Urinary bladder (tissue), 4 donors: ENCODE results near the gene ZC3H13. TPM values are rescaled to one million over a fixed set of nuclear protein-coding genes. Genes with fewer than 3 reads are reported as not detected.

Source experiments
- DNase-seq: peaks from one replicate; pipeline ENCODE4 v3.0.0-alpha.2; 2015; ENCODE audit errors: extremely low spot score
- H3K27ac ChIP-seq: one replicate; pipeline ENCODE4 v1.5.1; 2013; ENCODE audit warnings: low read depth, mild to moderate bottlenecking, moderate library complexity
- H3K36me3 ChIP-seq: one replicate; pipeline ENCODE4 v1.6.1; 2013; ENCODE audit warnings: mild to moderate bottlenecking, moderate library complexity; ENCODE audit not compliant: insufficient read depth
- H3K4me1 ChIP-seq: one replicate; pipeline ENCODE4 v1.6.1; 2013; ENCODE audit warnings: mild to moderate bottlenecking, moderate library complexity; ENCODE audit not compliant: insufficient read depth
- H3K4me3 ChIP-seq: one replicate; pipeline ENCODE4 v1.5.1; 2013; ENCODE audit warnings: low read depth, low read length
- WGBS: extraction: QIAGEN DNeasy Blood & Tissue Kit; methylation state at CpG from one replicate; pipeline ENCODE4 v1.1.7; 2013; 5-methylcytosine and 5-hydroxymethylcytosine counted together
- polyA plus RNA-seq: library from polyadenylated mRNA; stranded (reverse); fragments of 200-250 nt; gene quantifications from one replicate; pipeline ENCODE4 v1.2.3, GENCODE V29; 2013
- total RNA-seq: library from RNA; depleted of rRNA; stranded (reverse); fragments of >200 nt; gene quantifications from one replicate; pipeline ENCODE4 v1.2.3, GENCODE V29; 2014
- donor health status: healthy with polysubstance abuse.
- donor health status: healthy.

ZC3H13 gene
- total and polyA plus RNA-seq, 2 donors = 24.1 to 47.3 TPM

- Histone ChIP-seq H3K27ac (no peak overlapping the region), H3K36me3 (no peaks in the 10 kb centered on the region), H3K4me1 (no peaks in the 10 kb centered on the region), H3K4me3 (no peak overlapping the region)
- DNase-seq = no peak
- WGBS = 73% methylated on average over 18 of the region's 18 CpGs
Observed at GRCh38 chr13:45933203-45933908, 119.2 kb downstream of the ZC3H13 start.

GRCh38 chr13:45932676-45933075 lies 119.9 kb downstream of the ZC3H13 start:
- DNase-seq = no peak
- H3K27ac ChIP-seq = no peak overlapping the region
- no peaks in the 10 kb centered on the region for H3K4me1 ChIP-seq
- H3K36me3 ChIP-seq = no peaks in the 10 kb centered on the region
- H3K4me3 ChIP-seq = no peak overlapping the region
- 77% methylated on average over 3 of the region's 3 CpGs for WGBS

GRCh38 chr13:45932172-45932571 lies 120.4 kb downstream of the ZC3H13 start:
- no peak for DNase-seq
- WGBS = 56% methylated on average over 5 of the region's 5 CpGs
- Histone ChIP-seq H3K4me1 (no peaks in the 10 kb centered on the region), H3K4me3 (no peak overlapping the region), H3K36me3 (no peaks in the 10 kb centered on the region), H3K27ac (no peak overlapping the region)

DNA sequence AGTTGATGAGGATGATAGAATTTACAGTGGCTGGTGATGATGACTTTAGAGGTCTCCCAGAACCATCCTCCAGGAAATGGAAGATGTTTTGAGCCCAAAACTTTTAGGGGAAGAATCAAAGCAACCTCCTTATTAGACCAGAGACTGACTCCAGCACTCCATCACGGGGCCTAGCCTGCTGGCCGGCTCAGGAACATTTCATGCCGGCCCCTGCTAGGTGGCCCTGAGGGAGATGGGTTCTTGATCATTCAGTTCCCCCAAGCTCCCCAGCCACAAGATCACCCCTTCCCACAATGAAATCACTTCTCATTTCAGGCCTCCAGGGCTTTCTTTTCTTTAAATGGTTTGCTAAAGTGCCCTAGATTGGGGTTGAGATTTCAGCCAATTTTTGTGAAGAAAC lies 121.3 kb downstream of the ZC3H13 start:
- H3K27ac ChIP-seq = no peak overlapping the region
- no peaks in the 10 kb centered on the region for H3K4me1 ChIP-seq
- 93% methylated on average over 3 of the region's 3 CpGs for WGBS
- no peaks in the 10 kb centered on the region for H3K36me3 ChIP-seq
- no peak overlapping the region for H3K4me3 ChIP-seq
- no peak for DNase-seq

GRCh38 chr13:45930177-45930576 lies 122.4 kb downstream of the ZC3H13 start:
- Histone ChIP-seq H3K4me1 (no peaks in the 10 kb centered on the region), H3K27ac (no peak overlapping the region), H3K36me3 (no peaks in the 10 kb centered on the region), H3K4me3 (no peak overlapping the region)
- WGBS = 84% methylated on average over 7 of the region's 7 CpGs
- no peak for DNase-seq

DNA sequence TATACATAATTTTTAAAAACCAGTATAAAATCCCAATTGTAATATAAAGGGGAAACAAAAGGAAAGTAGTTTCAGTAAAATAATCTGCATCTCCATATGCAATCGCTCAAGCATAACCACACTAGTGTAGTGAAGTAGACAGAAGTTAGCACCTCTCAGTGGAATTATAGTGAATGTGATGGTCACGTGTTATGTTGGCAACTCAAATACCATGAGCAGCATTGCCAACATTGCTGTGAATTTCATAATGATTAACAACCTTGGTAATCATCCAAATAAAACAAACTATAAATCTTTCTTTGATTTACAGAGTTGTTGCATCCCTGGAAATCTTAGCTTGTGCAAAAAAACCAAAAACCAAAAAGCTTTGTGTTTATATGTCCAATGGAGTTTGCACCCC lies 123.7 kb downstream of the ZC3H13 start:
- 43% methylated on average over 2 of the region's 2 CpGs for WGBS
- DNase-seq = no peak
- Histone ChIP-seq H3K4me1 (no peaks in the 10 kb centered on the region), H3K4me3 (no peak overlapping the region), H3K27ac (no peak overlapping the region), H3K36me3 (no peaks in the 10 kb centered on the region)

GRCh38 chr13:45928176-45928575 lies 124.4 kb downstream of the ZC3H13 start:
- no peak overlapping the region for H3K27ac ChIP-seq
- DNase-seq = no peak
- WGBS = 96% methylated on average over 5 of the region's 5 CpGs
- no peaks in the 10 kb centered on the region for H3K4me1 ChIP-seq
- no peak overlapping the region for H3K4me3 ChIP-seq
- H3K36me3 ChIP-seq = no peaks in the 10 kb centered on the region

DNA sequence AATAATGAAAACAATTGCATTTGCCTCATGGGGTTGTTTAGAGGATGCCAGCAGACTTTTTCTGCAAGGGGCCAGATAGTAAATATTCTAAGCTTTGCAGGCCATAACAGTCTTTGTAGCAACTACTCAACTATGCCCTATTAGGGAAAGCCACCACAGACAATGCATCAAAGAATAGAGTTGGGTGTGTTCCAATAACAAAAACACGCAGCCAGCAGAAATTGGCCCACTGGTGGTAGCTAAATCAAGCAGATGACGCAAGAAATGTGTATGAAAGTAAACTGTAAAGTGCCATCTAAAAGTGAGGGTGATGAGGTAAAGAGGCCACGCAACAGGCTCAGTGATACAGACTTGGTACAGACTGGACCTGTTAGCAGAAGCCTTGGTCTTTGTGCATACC lies 125.8 kb downstream of the ZC3H13 start:
- no peak overlapping the region for H3K4me3 ChIP-seq
- no peak overlapping the region for H3K27ac ChIP-seq
- H3K4me1 ChIP-seq = no peaks in the 10 kb centered on the region
- no peaks in the 10 kb centered on the region for H3K36me3 ChIP-seq
- DNase-seq = no peak
- WGBS = 51% methylated on average over 3 of the region's 3 CpGs

DNA sequence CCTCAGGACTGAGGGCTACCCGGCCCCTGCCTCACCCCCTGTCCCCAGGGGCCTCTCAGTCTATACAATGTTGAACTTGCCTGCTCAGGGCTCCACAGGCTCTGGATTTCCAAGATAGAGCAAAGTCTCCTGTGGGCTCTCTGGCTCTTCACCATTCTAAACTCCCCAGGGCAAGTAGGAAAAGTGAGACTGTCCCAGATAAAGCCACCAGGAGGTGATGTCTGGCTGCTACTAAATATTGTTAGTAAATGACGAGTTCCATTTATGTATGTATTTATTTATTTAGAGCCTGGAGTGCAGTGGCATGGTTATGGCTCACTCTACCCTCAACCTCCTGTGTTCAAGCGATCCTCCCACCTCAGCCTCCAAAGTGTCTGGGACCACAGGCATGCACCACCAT lies 127.4 kb downstream of the ZC3H13 start:
- 89% methylated on average over 3 of the region's 3 CpGs for WGBS
- no peaks in the 10 kb centered on the region for H3K4me1 ChIP-seq
- no peak overlapping the region for H3K4me3 ChIP-seq
- H3K36me3 ChIP-seq = no peaks in the 10 kb centered on the region
- no peak for DNase-seq
- no peak overlapping the region for H3K27ac ChIP-seq

DNA sequence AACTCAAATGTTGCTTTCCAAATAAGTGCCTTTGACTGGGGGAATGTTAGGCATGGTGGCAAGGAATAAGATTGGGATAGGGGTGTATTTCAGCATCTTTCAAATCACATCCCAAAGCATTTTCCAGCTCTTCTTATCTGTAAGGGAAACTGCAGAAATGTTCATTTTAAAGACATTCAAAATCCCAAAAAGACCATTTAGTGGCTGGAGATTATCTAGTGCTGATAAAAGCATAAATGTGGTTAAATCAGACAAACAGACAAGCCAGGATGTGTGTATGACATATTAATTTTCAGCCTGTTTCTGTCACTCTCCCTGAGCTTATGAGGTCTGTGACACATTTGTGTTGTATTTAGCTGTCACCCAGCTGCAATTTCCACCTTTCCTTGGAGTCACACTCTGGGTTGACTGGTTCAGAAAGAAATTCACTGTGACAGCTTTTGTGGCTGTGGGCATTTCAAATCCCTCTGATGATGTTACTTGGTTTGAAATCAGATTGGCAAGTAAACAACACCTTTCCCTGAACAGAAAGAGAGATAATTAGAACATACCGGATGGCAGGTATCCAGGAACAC lies 131.3 kb downstream of the ZC3H13 start:
- H3K4me3 ChIP-seq = no peak overlapping the region
- WGBS = 81% methylated on average over 1 of the region's 1 CpG
- DNase-seq = no peak
- no peaks in the 10 kb centered on the region for H3K4me1 ChIP-seq
- no peaks in the 10 kb centered on the region for H3K36me3 ChIP-seq
- no peak overlapping the region for H3K27ac ChIP-seq

- no peak for DNase-seq
- Histone ChIP-seq H3K36me3 (no peaks in the 10 kb centered on the region), H3K4me1 (no peaks in the 10 kb centered on the region), H3K4me3 (no peak overlapping the region), H3K27ac (no peak overlapping the region)
- WGBS = 92% methylated on average over 3 of the region's 3 CpGs
Observed at GRCh38 chr13:45918597-45918996, 133.9 kb downstream of the ZC3H13 start.

- H3K4me3 ChIP-seq = no peak overlapping the region
- H3K4me1 ChIP-seq = no peaks in the 10 kb centered on the region
- H3K36me3 ChIP-seq = no peaks in the 10 kb centered on the region
- no peak overlapping the region for H3K27ac ChIP-seq
- no peak for DNase-seq
Observed at GRCh38 chr13:45917019-45917418, 135.5 kb downstream of the ZC3H13 start.

DNA sequence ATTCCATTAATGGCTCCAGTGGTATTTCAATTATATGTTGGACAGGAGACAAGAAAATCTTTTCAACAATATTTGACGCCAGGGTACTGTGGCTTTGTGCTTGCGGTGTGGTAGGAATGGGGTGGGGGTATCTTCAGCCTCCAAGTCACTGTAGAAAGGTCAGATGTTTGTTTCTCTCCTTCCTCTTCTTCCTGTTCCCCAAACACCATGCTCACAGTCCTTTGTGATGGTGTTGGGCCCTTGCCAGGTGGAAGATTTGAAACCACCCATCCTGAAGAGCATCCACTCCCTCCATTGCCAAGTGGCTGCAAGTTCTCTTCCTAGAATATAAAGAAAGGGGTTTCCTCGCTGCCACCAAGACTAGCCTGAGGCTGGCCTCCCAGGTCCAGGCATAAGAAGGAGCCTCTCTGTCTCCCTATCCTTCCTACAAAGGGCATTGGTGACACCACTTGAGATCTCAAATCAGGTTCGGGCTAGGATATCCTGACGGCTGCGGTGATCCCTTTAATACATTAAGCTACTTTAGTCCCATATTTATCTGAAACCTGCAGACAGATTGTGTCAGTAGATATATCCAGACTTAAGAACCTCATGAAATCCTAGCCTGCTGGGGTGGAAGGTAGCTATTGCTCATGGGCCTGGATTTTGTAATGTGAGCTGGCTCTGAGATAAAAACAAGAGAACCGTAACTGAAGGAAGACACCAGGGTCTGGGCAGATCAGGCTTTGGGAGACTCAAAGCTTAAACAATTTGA lies 136.7 kb downstream of the ZC3H13 start:
- no peak for DNase-seq
- WGBS = 57% methylated on average over 7 of the region's 7 CpGs
- H3K4me3 ChIP-seq = no peak overlapping the region
- H3K4me1 ChIP-seq = no peaks in the 10 kb centered on the region
- no peaks in the 10 kb centered on the region for H3K36me3 ChIP-seq
- no peak overlapping the region for H3K27ac ChIP-seq

- 77% methylated on average over 7 of the region's 7 CpGs for WGBS
- Histone ChIP-seq H3K27ac (no peak overlapping the region), H3K4me3 (no peak overlapping the region), H3K4me1 (no peaks in the 10 kb centered on the region), H3K36me3 (no peaks in the 10 kb centered on the region)
- no peak for DNase-seq
Observed at GRCh38 chr13:45909673-45910072, 142.9 kb downstream of the ZC3H13 start.
